Gastroesophageal sphincter (tissue), 3 donors: ENCODE measurements around the gene BRINP3.

Experiments used
- EP300 ChIP-seq: sonication (generic); formaldehyde crosslinking; IDR thresholded peaks from one replicate; pipeline ENCODE4 v1.6.1; 2017; ENCODE audit warnings: antibody characterized with exemption, mild to moderate bottlenecking
- TF ChIP-seq, protein P1 (sequence below), 4 experiments: fragments of 200-600 bp in 2 of 4; fragments of 450-650 bp in 2 of 4; sonication (generic) in 1 of 4; IDR thresholded peaks; one replicate each; pipeline ENCODE4 v1.5.1; 2017 to 2019; ENCODE audit warnings: antibody characterized with exemption in 4 of 4, mild to moderate bottlenecking in 2 of 4, moderate library complexity in 2 of 4

DNA sequence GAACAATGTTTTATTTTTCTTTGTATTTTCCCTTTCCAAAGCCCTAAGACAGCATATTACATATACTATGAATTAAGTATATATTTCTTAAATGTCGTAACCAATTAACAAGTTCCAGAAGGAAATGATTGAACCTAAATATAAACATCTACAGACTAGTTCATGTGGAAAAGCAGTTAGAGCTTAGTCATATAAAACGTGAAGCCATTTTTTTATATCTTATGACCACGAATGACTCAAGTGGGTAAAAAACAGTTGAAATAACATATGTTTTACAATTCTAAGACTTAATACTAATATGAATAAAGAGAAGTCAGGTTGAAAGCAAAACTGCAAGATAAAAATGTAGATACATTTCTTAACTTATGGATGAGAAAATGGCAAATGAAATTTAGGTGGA lies 307.3 kb downstream of the BRINP3 start:
- TF ChIP-seq, protein P1, sequence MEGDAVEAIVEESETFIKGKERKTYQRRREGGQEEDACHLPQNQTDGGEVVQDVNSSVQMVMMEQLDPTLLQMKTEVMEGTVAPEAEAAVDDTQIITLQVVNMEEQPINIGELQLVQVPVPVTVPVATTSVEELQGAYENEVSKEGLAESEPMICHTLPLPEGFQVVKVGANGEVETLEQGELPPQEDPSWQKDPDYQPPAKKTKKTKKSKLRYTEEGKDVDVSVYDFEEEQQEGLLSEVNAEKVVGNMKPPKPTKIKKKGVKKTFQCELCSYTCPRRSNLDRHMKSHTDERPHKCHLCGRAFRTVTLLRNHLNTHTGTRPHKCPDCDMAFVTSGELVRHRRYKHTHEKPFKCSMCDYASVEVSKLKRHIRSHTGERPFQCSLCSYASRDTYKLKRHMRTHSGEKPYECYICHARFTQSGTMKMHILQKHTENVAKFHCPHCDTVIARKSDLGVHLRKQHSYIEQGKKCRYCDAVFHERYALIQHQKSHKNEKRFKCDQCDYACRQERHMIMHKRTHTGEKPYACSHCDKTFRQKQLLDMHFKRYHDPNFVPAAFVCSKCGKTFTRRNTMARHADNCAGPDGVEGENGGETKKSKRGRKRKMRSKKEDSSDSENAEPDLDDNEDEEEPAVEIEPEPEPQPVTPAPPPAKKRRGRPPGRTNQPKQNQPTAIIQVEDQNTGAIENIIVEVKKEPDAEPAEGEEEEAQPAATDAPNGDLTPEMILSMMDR (IDR thresholded peaks at IDR 0.05), result no peak
- TF ChIP-seq EP300, result no peak
